Measurements from ENCODE around the gene ARHGEF12. TPM values are rescaled to one million over a fixed set of nuclear protein-coding genes. Genes with fewer than 3 reads are reported as not detected.

Gene ARHGEF12
- total RNA-seq, 4 donors from 2014 or later: 92.1 to 122 (median 104) TPM

- H3K4me1 ChIP-seq: peaks cover 0 to 16% (median 12%) of the 10 kb centered on the region in 4 donors
- TF ChIP-seq EP300 (IDR thresholded peaks at IDR 0.05): no peak
- no peak for TF ChIP-seq POLR2A (IDR thresholded peaks at IDR 0.05)
- TF ChIP-seq CTCF (IDR thresholded peaks at IDR 0.05): no peak
- no peak for DNase-seq (ENCODE audit: low spot score in 2 of 2)
- no peaks in the 10 kb centered on the region for H3K9me3 ChIP-seq
- H3K4me3 ChIP-seq: no peak overlapping the region
- no peaks in the 10 kb centered on the region for H3K27me3 ChIP-seq
- H3K27ac ChIP-seq: no peak overlapping the region
- H3K36me3 ChIP-seq: no peaks in the 10 kb centered on the region
- 81 to 85% methylated on average over 4 of the region's 4 CpGs for WGBS, 2 donors
Measured at GRCh38 chr11:120318906-120319305, 17.3 kb upstream of the ARHGEF12 start.

DNA sequence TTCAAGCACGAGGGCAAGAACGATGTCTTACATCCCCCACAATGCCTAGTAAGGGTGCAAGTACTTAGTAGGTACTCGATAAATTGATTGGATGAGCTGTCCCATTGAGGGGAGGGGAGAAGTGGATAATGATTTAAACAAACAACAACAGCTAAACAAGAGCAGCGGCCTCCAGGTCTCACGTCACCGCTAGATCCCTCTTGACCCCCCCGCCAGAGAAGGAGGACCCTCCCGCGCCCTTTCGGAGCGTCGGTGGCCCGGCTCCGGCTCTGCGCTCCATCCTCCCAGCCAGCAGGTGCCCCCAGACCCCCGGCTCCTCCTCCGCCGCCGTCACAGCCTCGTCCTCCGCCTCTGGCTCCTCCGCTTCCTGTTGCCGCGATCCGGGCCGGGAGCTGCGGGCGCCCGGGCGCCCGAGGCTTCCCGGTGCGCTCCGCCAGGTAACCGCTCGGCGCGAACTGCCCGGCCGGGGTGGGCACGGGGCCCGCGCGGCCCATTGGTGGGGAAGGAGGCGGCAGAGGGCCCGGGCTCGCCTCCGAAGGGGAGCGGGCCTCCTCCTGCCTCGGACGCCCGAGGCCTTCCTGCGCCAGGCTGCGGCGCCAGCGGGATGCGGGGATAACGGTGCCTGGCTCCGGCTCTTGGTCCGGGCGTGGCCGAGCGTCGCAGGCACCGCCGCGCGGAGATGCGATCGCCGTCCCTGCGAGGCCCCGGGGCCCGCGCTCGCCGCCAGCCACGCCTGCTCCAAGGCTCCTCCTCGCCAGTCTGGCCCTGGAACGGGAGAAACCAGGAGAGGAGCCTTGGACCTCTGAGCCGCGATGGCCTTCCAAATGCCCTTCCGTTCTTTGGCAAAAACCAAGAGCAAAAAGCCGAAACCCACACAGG, 11.0 kb upstream of the ARHGEF12 start, which contains the start of gene TLCD5:
Gene TLCD5 (plus strand): TSS at position 368 of the 879 bp plus-strand sequence. CDS start 2,143 bp downstream, outside the sequence.
- H3K4me3 ChIP-seq: peak within 1 kb of the TSS; percentile 59 to 92 (median 71)
- WGBS, 2 donors: 1 to 2% methylated on average over 29 to 69 of the region's 84 CpGs
- no peaks in the 10 kb centered on the region for H3K27me3 ChIP-seq
- H3K36me3 ChIP-seq: peaks cover 0 to 5% (median 0%) of the 10 kb centered on the region in 3 donors
- DNase-seq (ENCODE audit: low spot score in 2 of 2): peak; percentile 33 to 41
- peak within 1 kb of the TSS; percentile 91 to 97 (median 96) for H3K27ac ChIP-seq
- TF ChIP-seq EP300 (IDR thresholded peaks at IDR 0.05) (no peak), POLR2A (IDR thresholded peaks at IDR 0.05) (peak in 1 of 2 donors; percentile 55), CTCF (IDR thresholded peaks at IDR 0.05) (peak in 1 of 5 experiments; percentile 17)
- peaks cover 0 to 26% (median 15%) of the 10 kb centered on the region in 4 donors for H3K4me1 ChIP-seq
- no peaks in the 10 kb centered on the region for H3K9me3 ChIP-seq

DNA sequence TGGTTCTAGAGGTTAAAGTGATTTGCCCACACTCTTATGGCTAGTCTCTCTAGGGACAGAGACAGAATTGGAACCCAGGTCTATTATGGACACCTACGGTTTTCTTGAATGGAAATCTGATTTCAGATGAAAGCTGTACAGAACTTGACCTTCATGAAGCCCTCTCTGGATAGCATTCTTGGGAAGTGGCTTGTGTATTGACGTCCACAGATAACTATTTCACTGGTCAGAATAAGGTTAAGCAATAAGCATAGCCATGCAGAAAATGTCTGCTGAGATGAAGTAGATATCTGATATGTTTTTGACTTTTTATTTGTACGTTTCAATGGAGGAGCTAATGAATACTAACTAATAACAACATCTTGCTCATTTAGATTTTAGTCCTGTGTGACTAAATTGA, 10.0 kb upstream of the ARHGEF12 start:
- peaks cover 0 to 14% (median 0%) of the 10 kb centered on the region in 3 donors for H3K36me3 ChIP-seq
- H3K27ac ChIP-seq: peak overlapping the region; percentile 91 to 97 (median 96)
- TF ChIP-seq EP300 (IDR thresholded peaks at IDR 0.05) (no peak), CTCF (IDR thresholded peaks at IDR 0.05) (no peak), POLR2A (IDR thresholded peaks at IDR 0.05) (no peak)
- no peak for DNase-seq (ENCODE audit: low spot score in 2 of 2)
- no peaks in the 10 kb centered on the region for H3K27me3 ChIP-seq
- H3K4me1 ChIP-seq: peaks cover 0 to 26% (median 15%) of the 10 kb centered on the region in 4 donors
- 20 to 22% methylated on average over 3 of the region's 3 CpGs for WGBS, 2 donors
- no peaks in the 10 kb centered on the region for H3K9me3 ChIP-seq
- H3K4me3 ChIP-seq: peak overlapping the region in 3 of 4 donors; percentile 67 to 92 (median 75)

- Histone ChIP-seq H3K36me3 (peaks cover 0 to 14% (median 0%) of the 10 kb centered on the region in 3 donors), H3K27me3 (no peaks in the 10 kb centered on the region), H3K4me3 (no peak overlapping the region), H3K4me1 (peaks cover 0 to 26% (median 15%) of the 10 kb centered on the region in 4 donors), H3K9me3 (no peaks in the 10 kb centered on the region), H3K27ac (peak overlapping the region in 2 of 4 donors; percentile 91 to 97)
- no peak for DNase-seq (ENCODE audit: low spot score in 2 of 2)
- 29 to 32% methylated on average over 4 of the region's 4 CpGs for WGBS, 2 donors
- no peak for TF ChIP-seq EP300 (IDR thresholded peaks at IDR 0.05)
Measured at GRCh38 chr11:120326845-120327281, 9.3 kb upstream of the ARHGEF12 start.

DNA sequence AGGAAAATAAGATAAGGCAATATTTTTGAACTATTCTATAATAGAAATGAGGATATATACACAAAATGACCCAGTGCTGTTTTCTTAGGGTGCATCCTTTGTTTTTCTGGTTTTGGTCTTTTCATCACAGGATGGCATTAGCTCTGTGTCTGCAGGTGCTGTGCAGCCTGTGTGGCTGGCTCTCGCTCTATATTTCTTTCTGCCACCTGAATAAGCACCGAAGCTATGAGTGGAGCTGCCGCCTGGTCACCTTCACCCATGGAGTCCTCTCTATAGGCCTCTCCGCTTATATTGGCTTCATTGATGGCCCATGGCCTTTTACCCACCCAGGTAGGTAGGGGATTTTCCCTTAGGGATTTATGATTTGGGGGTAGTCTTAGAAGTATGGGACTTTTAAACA, 8.9 kb upstream of the ARHGEF12 start:
- no peak for DNase-seq (ENCODE audit: low spot score in 2 of 2)
- H3K36me3 ChIP-seq: peaks cover 0 to 14% (median 0%) of the 10 kb centered on the region in 3 donors
- TF ChIP-seq CTCF (IDR thresholded peaks at IDR 0.05) (no peak), EP300 (IDR thresholded peaks at IDR 0.05) (no peak), POLR2A (IDR thresholded peaks at IDR 0.05) (no peak)
- no peak overlapping the region for H3K4me3 ChIP-seq
- peaks cover 0 to 26% (median 15%) of the 10 kb centered on the region in 4 donors for H3K4me1 ChIP-seq
- H3K27me3 ChIP-seq: no peaks in the 10 kb centered on the region
- peak overlapping the region in 3 of 4 donors; percentile 15 to 97 (median 91) for H3K27ac ChIP-seq
- no peaks in the 10 kb centered on the region for H3K9me3 ChIP-seq
- WGBS, 2 donors: 94 to 95% methylated on average over 4 of the region's 4 CpGs
